HG02840 (cell line): ENCODE results near the gene SLC2A13.
"Not testable (repeated sequence)": the region's sequence is repeated elsewhere in the genome, so short reads cannot be mapped to it uniquely, and the experiment has no call there.

Experiments used
- ATAC-seq: cut with Tn5 transposase; IDR thresholded peaks from one replicate; pipeline ENCODE4 v1.9.1; 2021; ENCODE audit warnings: mild to moderate bottlenecking, moderate library complexity, moderate number of reproducible peaks; ENCODE audit not compliant: unreplicated experiment, low FRiP score

SLC2A13 gene

DNA sequence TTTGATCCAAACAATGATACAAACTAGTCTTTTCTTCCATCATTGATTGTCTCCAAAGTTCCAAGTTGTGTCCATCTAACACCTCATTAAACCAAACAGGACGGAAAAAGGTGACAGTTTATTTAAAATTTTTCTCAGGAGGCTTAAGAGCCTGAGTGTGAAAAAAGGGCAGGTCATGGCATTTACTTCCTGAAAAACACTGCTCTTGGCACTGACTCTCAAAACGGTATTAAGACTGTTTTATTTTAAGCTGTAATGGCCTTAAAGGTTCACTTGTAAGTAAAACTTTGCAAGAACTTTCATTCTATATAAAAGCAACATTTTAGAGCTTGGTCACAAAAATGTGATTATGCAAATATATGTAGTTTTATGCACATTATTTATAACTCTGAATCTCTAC, 222.5 kb downstream of the SLC2A13 start:
- no peak for ATAC-seq

GRCh38 chr12:39878753-39879152, 227.1 kb downstream of the SLC2A13 start:
- no peak for ATAC-seq

- ATAC-seq: no peak
Measured at GRCh38 chr12:39875721-39876120, 230.2 kb downstream of the SLC2A13 start.

GRCh38 chr12:39874785-39875184, 231.1 kb downstream of the SLC2A13 start:
- no peak for ATAC-seq

DNA sequence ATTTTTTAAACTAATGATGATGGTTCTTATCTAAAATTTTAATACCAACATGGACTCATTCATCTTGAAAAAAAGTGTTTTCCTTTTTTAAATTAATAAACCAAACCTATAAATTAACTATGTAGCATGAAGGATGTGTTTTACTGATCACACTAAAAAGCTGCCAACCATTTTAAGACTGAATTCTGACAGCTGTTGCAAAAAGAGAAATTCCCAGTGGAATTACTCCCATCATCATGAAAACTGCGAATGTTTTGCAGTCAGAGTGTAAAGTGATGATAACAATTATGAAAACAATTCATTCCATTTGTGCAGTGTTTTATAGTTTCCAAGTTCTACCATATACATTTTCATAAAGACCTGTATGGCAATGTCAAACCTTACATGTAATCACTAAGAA, 232.8 kb downstream of the SLC2A13 start:
- ATAC-seq: no peak

GRCh38 chr12:39872425-39872824, 233.5 kb downstream of the SLC2A13 start:
- ATAC-seq: no peak

DNA sequence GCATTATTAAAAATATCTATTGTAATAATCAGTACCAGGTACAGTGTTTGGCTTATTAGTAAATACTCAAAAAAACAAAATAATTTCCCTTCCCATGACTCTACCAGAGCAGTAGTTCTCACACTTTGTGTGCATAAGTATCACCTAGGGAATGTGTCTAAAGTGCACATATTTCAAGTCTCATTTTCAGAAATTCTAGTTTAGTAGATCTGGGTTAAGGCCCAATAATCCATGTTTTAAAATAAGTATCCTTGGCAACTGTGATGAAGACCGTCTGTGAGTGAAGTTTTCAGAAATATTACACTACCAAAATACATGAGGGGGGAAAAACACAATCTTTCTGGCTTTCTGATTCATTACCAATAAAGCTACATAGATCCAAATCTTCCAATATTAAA, 237.6 kb downstream of the SLC2A13 start:
- no peak for ATAC-seq

GRCh38 chr12:39867631-39868327, 238.1 kb downstream of the SLC2A13 start:
- ATAC-seq: no peak

- ATAC-seq: no peak
Measured at GRCh38 chr12:39866135-39866534, 239.7 kb downstream of the SLC2A13 start.

- no peak for ATAC-seq
Measured at GRCh38 chr12:39860695-39861094, 245.2 kb downstream of the SLC2A13 start.

GRCh38 chr12:39853003-39853402, 252.9 kb downstream of the SLC2A13 start:
- no peak for ATAC-seq

- no peak for ATAC-seq
Measured at GRCh38 chr12:39852346-39852745, 253.5 kb downstream of the SLC2A13 start.

GRCh38 chr12:39848218-39848617, 257.7 kb downstream of the SLC2A13 start:
- ATAC-seq: not testable (repeated sequence)

GRCh38 chr12:39846971-39847650, 258.8 kb downstream of the SLC2A13 start:
- ATAC-seq: no peak

GRCh38 chr12:39846304-39846703, 259.6 kb downstream of the SLC2A13 start:
- no peak for ATAC-seq

- ATAC-seq: no peak
Measured at GRCh38 chr12:39840422-39840821, 265.5 kb downstream of the SLC2A13 start.

GRCh38 chr12:39839072-39839471, 266.8 kb downstream of the SLC2A13 start:
- ATAC-seq: no peak

DNA sequence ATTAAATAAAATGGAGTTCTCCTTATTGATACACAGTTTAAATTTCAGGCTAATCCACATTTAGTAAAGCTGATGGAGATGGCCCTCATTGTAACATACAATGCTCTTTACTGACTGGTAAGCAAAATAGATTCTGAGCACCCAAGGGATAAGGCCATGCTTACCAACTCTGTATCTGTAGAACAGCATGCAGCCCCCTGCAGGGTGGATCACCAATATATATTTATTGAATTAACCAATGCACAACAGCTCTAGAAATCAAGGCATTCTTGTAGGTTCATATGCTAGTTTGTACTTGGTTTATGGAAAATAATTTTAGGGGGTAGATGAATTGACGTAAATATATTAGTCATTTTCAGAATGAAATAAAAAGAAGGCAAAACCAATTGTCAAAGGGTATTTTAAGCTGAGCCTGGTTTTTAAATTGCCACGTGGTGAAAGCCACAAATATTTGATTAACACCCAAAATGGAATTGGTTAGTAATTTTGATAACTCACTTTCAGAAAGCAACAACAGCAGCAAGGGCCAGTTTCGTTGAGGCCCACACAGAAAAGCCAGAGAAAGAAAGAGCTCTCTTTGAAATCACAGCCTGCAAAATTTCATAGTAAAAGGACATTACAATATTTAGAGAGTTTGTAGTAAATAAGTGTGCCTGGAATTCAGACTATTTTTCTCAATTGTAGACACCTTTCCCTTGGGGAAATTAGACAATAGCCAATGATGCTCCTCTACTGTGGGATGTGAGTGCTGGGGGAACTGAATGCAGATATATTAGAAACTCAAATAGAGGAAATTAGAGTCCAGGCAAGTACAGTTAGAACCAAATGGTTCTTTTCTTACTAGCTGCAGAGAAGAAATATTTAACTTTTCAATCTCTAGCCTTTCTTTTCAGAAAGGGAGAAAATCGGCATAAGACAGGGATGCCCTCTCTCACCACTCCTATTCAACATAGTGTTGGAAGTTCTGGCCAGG, 270.1 kb downstream of the SLC2A13 start:
- peak; percentile 60 for ATAC-seq

DNA sequence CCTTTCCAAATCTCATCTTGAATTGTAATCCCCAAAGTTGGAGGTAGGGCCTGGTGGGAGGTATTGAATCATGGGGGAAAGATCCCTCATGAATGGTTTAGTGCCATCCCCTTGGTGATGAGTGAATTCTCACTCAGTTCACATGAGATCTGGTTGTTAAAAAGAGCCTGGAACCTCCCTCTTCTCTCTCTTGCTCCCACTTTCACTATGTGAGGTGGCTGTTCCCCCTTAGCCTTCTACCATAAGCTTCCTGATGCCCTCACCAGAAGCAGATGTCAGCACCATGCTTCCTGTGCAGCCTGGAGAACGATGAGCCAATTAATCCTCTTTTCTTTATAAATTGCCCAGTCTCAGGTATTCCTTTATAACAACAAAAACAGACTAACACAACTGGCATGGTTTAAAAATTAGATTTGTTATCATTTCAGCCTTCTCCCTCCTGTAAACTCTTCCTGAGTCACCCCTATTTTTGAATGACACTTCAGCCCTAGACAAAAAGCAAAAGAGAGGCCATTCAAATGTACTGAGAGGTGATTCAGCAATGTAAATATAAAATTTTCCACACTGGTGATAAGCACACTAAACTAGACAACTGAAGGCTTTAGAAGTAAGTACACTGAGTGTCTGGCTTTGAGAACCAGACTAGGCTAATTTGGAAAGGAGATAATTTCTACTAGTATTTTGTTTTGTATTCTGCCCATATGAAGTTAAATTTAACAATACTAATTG, 274.1 kb downstream of the SLC2A13 start:
- ATAC-seq: no peak

GRCh38 chr12:39830852-39831520, 274.9 kb downstream of the SLC2A13 start:
- ATAC-seq: no peak
